ENCODE measurements around the gene OSER1.

- TF ChIP-seq GATA2 (IDR thresholded peaks at IDR 0.05; ENCODE audit: low read depth, low read length) (no peak), GATA3 (IDR thresholded peaks at IDR 0.05; ENCODE audit: low read depth, low read length) (no peak)
Observed at GRCh38 chr20:44203161-44203560, 7.4 kb downstream of the OSER1 start.

Measured in SH-SY5Y (cell line).